Stomach (tissue), 9 donors: Measurements from ENCODE around the gene UMPS. TPM values are rescaled to one million over a fixed set of nuclear protein-coding genes. Genes with fewer than 3 reads are reported as not detected.

Experiments
- DNase-seq, 2 donors: peaks; one replicate each; pipeline versions ENCODE4 v3.0.0 to v3.0.0-alpha.2; 2013 to 2019
- H3K27ac ChIP-seq, 5 donors: fragments of 200-600 bp in 4 of 5; sonication (generic) in 4 of 5; one replicate each; pipeline ENCODE4 v1.5.1; 2013 to 2019; ENCODE audit warnings: mild to moderate bottlenecking in 1 of 5, moderate library complexity in 1 of 5
- H3K27me3 ChIP-seq, 3 donors: fragments of 200-600 bp; sonication (generic); one replicate each; pipeline ENCODE4 v1.5.1; 2017 to 2019; ENCODE audit warnings: mixed run types in 1 of 3
- H3K36me3 ChIP-seq, 4 donors: fragments of 200-600 bp; sonication (generic); 1 replicate in 3 of 4; 2 replicates in 1 of 4; pipeline ENCODE4 v1.5.1; 2016 to 2019
- H3K4me1 ChIP-seq, 4 donors: fragments of 200-600 bp; sonication (generic); one replicate each; pipeline ENCODE4 v1.5.1; 2016 to 2019
- H3K4me3 ChIP-seq, 4 donors: fragments of 200-600 bp; sonication (generic) in 3 of 4; one replicate each; pipeline ENCODE4 v1.5.1; 2016 to 2019; ENCODE audit warnings: mild to moderate bottlenecking in 1 of 4
- H3K9me3 ChIP-seq, 4 donors: fragments of 200-600 bp; sonication (generic); one replicate each; pipeline ENCODE4 v1.5.1; 2016 to 2019
- EP300 ChIP-seq: sonication (generic); formaldehyde crosslinking; IDR thresholded peaks from one replicate; pipeline ENCODE4 v1.6.1; 2017; ENCODE audit warnings: antibody characterized with exemption
- POLR2A ChIP-seq, 4 donors: fragments of 450-650 bp; IDR thresholded peaks; one replicate each; pipeline ENCODE4 v1.6.1; 2016; ENCODE audit warnings: antibody characterized with exemption in 4 of 4, control low read depth in 2 of 4, mild to moderate bottlenecking in 1 of 4, moderate library complexity in 1 of 4
- POLR2AphosphoS5 ChIP-seq, 3 donors: sonication (generic); formaldehyde crosslinking; IDR thresholded peaks; one replicate each; pipeline ENCODE4 v1.6.1; 2016; ENCODE audit warnings: antibody characterized with exemption in 3 of 3
- WGBS, 5 donors: extraction: QIAGEN DNeasy Blood & Tissue Kit in 3 of 5; methylation state at CpG; one replicate each; pipeline versions ENCODE4 v1.1.5 to v1.1.7; 2013 to 2018; 5-methylcytosine and 5-hydroxymethylcytosine counted together
- intact Hi-C: fragments of 100-400 bp; cut with DNase I; formaldehyde crosslinking; loops from one replicate; pipeline ENCODE4 v1.15.1; 2023; ENCODE audit warnings: low total_unique reads
- polyA plus RNA-seq, 3 donors: library from polyadenylated mRNA; stranded (reverse); fragments of 200-250 nt; gene quantifications; one replicate each; pipeline ENCODE4 v1.2.3, GENCODE V29; 2013
- small RNA-seq, 4 donors: library from RNA; depleted of rRNA; stranded (forward); fragments of <200 nt; gene quantifications; one replicate each; pipeline ENCODE3, GENCODE V24; 2016
- total RNA-seq, 5 donors: library from RNA; depleted of rRNA; stranded (reverse); fragments of >200 nt; gene quantifications; one replicate each; pipeline versions ENCODE4 v1.1.0 to v1.2.3, GENCODE V29; 2014 to 2016
- TF ChIP-seq, protein P1 (sequence below), 7 experiments: fragments of 450-650 bp in 4 of 7; fragments of 200-600 bp in 3 of 7; sonication (generic) in 3 of 7; IDR thresholded peaks; one replicate each; pipeline ENCODE4 v1.5.1; 2016 to 2019; ENCODE audit warnings: antibody characterized with exemption in 7 of 7, control low read depth in 2 of 7, mild to moderate bottlenecking in 1 of 7
- donor health status: healthy with polysubstance abuse.
- donor health status: Bipolar disorder and iron deficiency.
- donor health status: healthy.

The UMPS gene
- total and polyA plus RNA-seq, 8 donors: 1.8 to 48.3 (median 20.6) TPM

DNA sequence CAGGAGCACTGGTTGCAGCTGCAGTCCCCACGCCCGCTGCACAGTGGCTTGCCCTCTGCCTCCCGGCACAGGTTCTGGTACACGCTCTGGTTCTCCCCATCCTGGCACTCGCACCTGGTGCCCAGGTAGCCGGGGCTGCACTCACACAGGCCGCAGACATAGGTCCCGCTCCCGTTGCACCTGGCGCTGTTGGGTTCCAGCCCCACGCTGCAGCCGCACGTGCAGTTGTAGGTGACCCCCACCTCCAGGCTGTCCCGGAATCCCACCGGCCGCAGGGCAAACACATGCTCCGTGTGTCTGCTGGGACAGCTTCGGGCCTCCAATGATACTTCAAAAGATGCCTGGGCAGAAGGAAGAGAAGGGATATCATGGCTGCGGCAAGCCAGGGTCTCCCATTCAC lies 66.2 kb downstream of the UMPS start:
- H3K27me3 ChIP-seq: no peaks in the 10 kb centered on the region
- peaks cover 8 to 35% (median 18%) of the 10 kb centered on the region in 4 donors for H3K4me1 ChIP-seq
- H3K36me3 ChIP-seq: peaks cover 0 to 34% (median 22%) of the 10 kb centered on the region in 4 donors
- TF ChIP-seq, protein P1, sequence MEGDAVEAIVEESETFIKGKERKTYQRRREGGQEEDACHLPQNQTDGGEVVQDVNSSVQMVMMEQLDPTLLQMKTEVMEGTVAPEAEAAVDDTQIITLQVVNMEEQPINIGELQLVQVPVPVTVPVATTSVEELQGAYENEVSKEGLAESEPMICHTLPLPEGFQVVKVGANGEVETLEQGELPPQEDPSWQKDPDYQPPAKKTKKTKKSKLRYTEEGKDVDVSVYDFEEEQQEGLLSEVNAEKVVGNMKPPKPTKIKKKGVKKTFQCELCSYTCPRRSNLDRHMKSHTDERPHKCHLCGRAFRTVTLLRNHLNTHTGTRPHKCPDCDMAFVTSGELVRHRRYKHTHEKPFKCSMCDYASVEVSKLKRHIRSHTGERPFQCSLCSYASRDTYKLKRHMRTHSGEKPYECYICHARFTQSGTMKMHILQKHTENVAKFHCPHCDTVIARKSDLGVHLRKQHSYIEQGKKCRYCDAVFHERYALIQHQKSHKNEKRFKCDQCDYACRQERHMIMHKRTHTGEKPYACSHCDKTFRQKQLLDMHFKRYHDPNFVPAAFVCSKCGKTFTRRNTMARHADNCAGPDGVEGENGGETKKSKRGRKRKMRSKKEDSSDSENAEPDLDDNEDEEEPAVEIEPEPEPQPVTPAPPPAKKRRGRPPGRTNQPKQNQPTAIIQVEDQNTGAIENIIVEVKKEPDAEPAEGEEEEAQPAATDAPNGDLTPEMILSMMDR (IDR thresholded peaks at IDR 0.05): no peak
- no peak for TF ChIP-seq EP300
- TF ChIP-seq POLR2AphosphoS5 (IDR thresholded peaks at IDR 0.05): no peak
- no peak for TF ChIP-seq POLR2A (IDR thresholded peaks at IDR 0.05)
- H3K4me3 ChIP-seq: no peak overlapping the region
- H3K9me3 ChIP-seq: no peaks in the 10 kb centered on the region
- 91 to 99% (median 98%) methylated on average over 10 to 19 of the region's 19 CpGs for WGBS, 5 donors
- intact Hi-C loops: no loop called here
- H3K27ac ChIP-seq: no peak overlapping the region
- no peak for DNase-seq

DNA sequence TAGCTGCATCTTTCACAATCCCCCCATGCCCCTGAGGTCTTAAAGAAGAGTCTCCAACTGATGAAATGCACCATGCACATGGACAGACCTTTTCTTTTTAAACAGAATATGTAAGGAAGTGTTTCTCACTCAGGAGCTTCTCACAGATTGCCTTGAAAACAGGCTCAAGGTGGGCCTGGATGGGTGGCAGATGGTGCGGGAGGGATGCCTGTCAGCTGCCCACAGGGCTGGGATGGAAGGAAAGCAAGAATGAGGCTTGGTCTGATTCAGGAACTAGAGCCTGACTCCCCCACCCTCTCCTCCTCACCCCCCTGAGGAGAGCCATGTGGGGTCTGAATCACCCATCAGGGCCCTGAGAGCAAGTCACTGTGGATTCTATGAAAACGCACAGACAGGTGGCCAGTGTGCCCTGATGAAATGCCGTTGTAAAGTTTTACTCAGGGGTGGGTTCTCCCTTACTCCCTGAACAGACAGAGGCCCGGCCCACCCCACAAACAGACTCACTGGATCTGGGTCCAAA lies 67.2 kb downstream of the UMPS start:
- no peak for TF ChIP-seq EP300
- TF ChIP-seq POLR2A (IDR thresholded peaks at IDR 0.05): no peak
- TF ChIP-seq POLR2AphosphoS5 (IDR thresholded peaks at IDR 0.05): no peak
- no peak for DNase-seq
- Histone ChIP-seq H3K4me1 (peaks cover 7 to 27% (median 17%) of the 10 kb centered on the region in 4 donors), H3K27ac (no peak overlapping the region), H3K4me3 (no peak overlapping the region), H3K36me3 (peaks cover 0 to 34% (median 22%) of the 10 kb centered on the region in 4 donors), H3K27me3 (no peaks in the 10 kb centered on the region), H3K9me3 (no peaks in the 10 kb centered on the region)
- intact Hi-C loops: no loop called here
- 82 to 99% (median 93%) methylated on average over 4 of the region's 4 CpGs for WGBS, 5 donors

Small RNA genes within 50 kb of the gene (small RNA-seq; reads per million reads assigned to genes)
- gene MIR544B: 0 reads per million in 4 donors

Other genes starting within 250 kb of the UMPS start
- gene ITGB5, start 156.9 kb downstream of the UMPS start, total RNA-seq: 100 to 1,000 TPM in 2 of 5 donors, 10 to 100 TPM in 3; 49.2 to 205 (median 81.1) TPM
- gene ITGB5, start 156.9 kb downstream of the UMPS start, polyA plus RNA-seq: 10 to 100 TPM in 2 of 3 donors, 1 to 10 TPM in 1; 8.2 to 16.4 (median 13.8) TPM
- 10 to 100 TPM in 4 of 5 donors, under 1 TPM in 1; under 0.01 to 16.5 (median 15.6) TPM for gene MUC13, start 204.3 kb downstream of the UMPS start, total RNA-seq
- 1 to 10 TPM; 1.6 to 3.9 (median 2.4) TPM for gene MUC13, start 204.3 kb downstream of the UMPS start, polyA plus RNA-seq